Frontal cortex (tissue), 4 donors: ENCODE results near the gene MAP3K20. TPM values are rescaled to one million over a fixed set of nuclear protein-coding genes. Genes with fewer than 3 reads are reported as not detected.

Experiments used
- DNase-seq, 2 donors: peaks; one replicate each; pipeline ENCODE4 v3.0.0; 2012; ENCODE audit warnings: low spot score in 2 of 2
- FAIRE-seq: peaks from 2 replicates; lab custom pipeline; 2012; peaks lifted over from hg19 to GRCh38; lab: Jason Lieb, UNC
- total RNA-seq: library from RNA; depleted of rRNA; stranded (reverse); fragments of >200 nt; gene quantifications from one replicate; pipeline ENCODE4 v1.2.3, GENCODE V29; 2014
- donor health status: control.
- donor health status: control.
- donor health status: control.

MAP3K20 gene
- total RNA-seq, 1 donor from 2014 or later, result 9.4 TPM

- FAIRE-seq, result no peak
- DNase-seq, result no peak
Measured at GRCh38 chr2:173049831-173050230, 25.8 kb upstream of the MAP3K20 start.

- DNase-seq, result no peak
Measured at GRCh38 chr2:173050684-173051083, 25.0 kb upstream of the MAP3K20 start.

GRCh38 chr2:173051463-173052215 is 24.0 kb upstream of the MAP3K20 start:
- no peak for DNase-seq
- FAIRE-seq, result no peak

More at GRCh38 chr2:173050684-173051083, 25.0 kb upstream of the MAP3K20 start:
- no peak for FAIRE-seq

GRCh38 chr2:173053043-173053699 is 22.5 kb upstream of the MAP3K20 start:
- FAIRE-seq (no peak), DNase-seq (no peak)

GRCh38 chr2:173054466-173054865 is 21.2 kb upstream of the MAP3K20 start:
- DNase-seq, result no peak
- no peak for FAIRE-seq

GRCh38 chr2:173056705-173057364 is 18.8 kb upstream of the MAP3K20 start:
- DNase-seq (no peak), FAIRE-seq (no peak)

- DNase-seq (no peak), FAIRE-seq (no peak)
Measured at GRCh38 chr2:173058097-173058496, 17.5 kb upstream of the MAP3K20 start.

GRCh38 chr2:173058673-173059072 is 17.0 kb upstream of the MAP3K20 start:
- no peak for FAIRE-seq

GRCh38 chr2:173059292-173059691 is 16.4 kb upstream of the MAP3K20 start:
- DNase-seq, result no peak
- no peak for FAIRE-seq

More at GRCh38 chr2:173058673-173059072, 17.0 kb upstream of the MAP3K20 start:
- no peak for DNase-seq

GRCh38 chr2:173059971-173060461 is 15.6 kb upstream of the MAP3K20 start:
- FAIRE-seq (no peak), DNase-seq (no peak)

- FAIRE-seq (no peak), DNase-seq (no peak)
Measured at GRCh38 chr2:173062801-173063200, 12.8 kb upstream of the MAP3K20 start.

GRCh38 chr2:173064151-173064805 is 11.4 kb upstream of the MAP3K20 start:
- FAIRE-seq (no peak), DNase-seq (no peak)

GRCh38 chr2:173066887-173067676 is 8.6 kb upstream of the MAP3K20 start:
- DNase-seq (no peak), FAIRE-seq (no peak)

GRCh38 chr2:173075056-173075780 is 428 bp upstream of the MAP3K20 start:
- FAIRE-seq, result no peak

GRCh38 chr2:173076581-173077345 is 1.1 kb downstream of the MAP3K20 start:
- DNase-seq (no peak), FAIRE-seq (no peak)

More at GRCh38 chr2:173075056-173075780, 428 bp upstream of the MAP3K20 start:
- DNase-seq, result no peak

GRCh38 chr2:173077506-173078177 is 2.0 kb downstream of the MAP3K20 start:
- FAIRE-seq (no peak), DNase-seq (no peak)

- FAIRE-seq (no peak), DNase-seq (no peak)
Measured at GRCh38 chr2:173079141-173079540, 3.5 kb downstream of the MAP3K20 start.
